Parathyroid adenoma (tissue), 2 donors: ENCODE results near the gene TRMU.

Experiments used
- H2AFZ ChIP-seq: fragments of 300-600 bp; sonication (generic); one replicate; pipeline ENCODE4 v1.7.0; 2017; ENCODE audit warnings: antibody characterized with exemption, mild to moderate bottlenecking
- H3K27ac ChIP-seq: fragments of 300-600 bp; sonication (generic); one replicate; pipeline ENCODE4 v1.7.0; 2017
- H3K27me3 ChIP-seq: fragments of 300-600 bp; sonication (generic); one replicate; pipeline ENCODE4 v1.7.0; 2017; ENCODE audit warnings: low read length; ENCODE audit not compliant: control insufficient read depth, insufficient read depth
- H3K36me3 ChIP-seq: fragments of 300-600 bp; sonication (generic); one replicate; pipeline ENCODE4 v1.7.0; 2017; ENCODE audit warnings: low read length; ENCODE audit not compliant: control insufficient read depth, insufficient read depth
- H3K4me1 ChIP-seq: fragments of 300-600 bp; sonication (generic); one replicate; pipeline ENCODE4 v1.7.0; 2017; ENCODE audit warnings: control low read depth
- H3K4me2 ChIP-seq: fragments of 300-600 bp; sonication (generic); one replicate; pipeline ENCODE4 v1.7.0; 2017; ENCODE audit warnings: low read length
- H3K4me3 ChIP-seq: fragments of 300-600 bp; sonication (generic); one replicate; pipeline ENCODE4 v1.7.0; 2017; ENCODE audit warnings: low read depth, low read length
- H3K79me2 ChIP-seq: fragments of 300-600 bp; sonication (generic); one replicate; pipeline ENCODE4 v1.7.0; 2017; ENCODE audit warnings: control low read depth
- H3K9ac ChIP-seq: fragments of 300-600 bp; sonication (generic); one replicate; pipeline ENCODE4 v1.7.0; 2017; ENCODE audit warnings: mild to moderate bottlenecking
- H3K9me3 ChIP-seq: fragments of 300-600 bp; sonication (generic); one replicate; pipeline ENCODE4 v1.7.0; 2017; ENCODE audit warnings: low read length; ENCODE audit not compliant: control insufficient read depth
- CTCF ChIP-seq: fragments of 300-600 bp; sonication (generic); IDR thresholded peaks from one replicate; pipeline ENCODE4 v1.7.0; 2017; ENCODE audit warnings: antibody characterized with exemption, mild to moderate bottlenecking
- donor health status: primary hyperparathyroidism.

Gene TRMU

GRCh38 chr22:46338636-46339035 lies 3.1 kb downstream of the TRMU start:
- Histone ChIP-seq H3K27me3 (no peaks in the 10 kb centered on the region), H3K9ac (no peak overlapping the region), H3K79me2 (peaks cover 5% of the 10 kb centered on the region), H3K27ac (no peak overlapping the region), H3K36me3 (no peaks in the 10 kb centered on the region), H3K4me2 (no peak overlapping the region), H3K9me3 (no peaks in the 10 kb centered on the region), H3K4me3 (no peak overlapping the region), H3K4me1 (peaks cover 3% of the 10 kb centered on the region), H2AFZ (no peak overlapping the region)
- TF ChIP-seq CTCF, result no peak

DNA sequence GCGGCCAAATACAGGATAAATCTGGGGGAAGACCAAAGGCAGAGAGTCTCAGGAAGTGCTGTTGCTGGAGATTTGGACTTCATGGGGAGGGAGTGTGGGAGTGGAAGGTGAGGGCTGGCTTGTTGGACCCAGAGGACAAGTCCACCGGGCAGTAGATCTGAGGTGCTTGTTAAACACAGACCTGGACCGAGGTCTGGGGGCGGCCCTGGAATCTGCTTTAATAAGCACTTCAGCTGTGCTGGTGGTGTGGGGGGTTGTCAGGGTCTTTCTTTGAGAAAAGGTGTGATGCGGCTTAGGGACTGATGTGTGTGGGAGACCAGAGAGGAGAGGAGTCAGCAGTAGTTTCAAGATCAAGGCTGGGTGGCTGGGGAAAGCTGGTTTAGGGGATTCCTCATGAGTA lies 4.4 kb downstream of the TRMU start:
- H3K36me3 ChIP-seq, result no peaks in the 10 kb centered on the region
- peaks cover 5% of the 10 kb centered on the region for H3K79me2 ChIP-seq
- H3K4me1 ChIP-seq, result peaks cover 3% of the 10 kb centered on the region
- no peaks in the 10 kb centered on the region for H3K27me3 ChIP-seq
- no peak overlapping the region for H3K27ac ChIP-seq
- H2AFZ ChIP-seq, result no peak overlapping the region
- no peak overlapping the region for H3K4me3 ChIP-seq
- no peaks in the 10 kb centered on the region for H3K9me3 ChIP-seq
- no peak for TF ChIP-seq CTCF
- H3K9ac ChIP-seq, result no peak overlapping the region
- H3K4me2 ChIP-seq, result no peak overlapping the region

- H3K36me3 ChIP-seq, result no peaks in the 10 kb centered on the region
- H3K4me1 ChIP-seq, result peaks cover 3% of the 10 kb centered on the region
- H3K4me3 ChIP-seq, result no peak overlapping the region
- no peak for TF ChIP-seq CTCF
- H3K9ac ChIP-seq, result no peak overlapping the region
- H3K4me2 ChIP-seq, result no peak overlapping the region
- H2AFZ ChIP-seq, result no peak overlapping the region
- no peaks in the 10 kb centered on the region for H3K9me3 ChIP-seq
- no peak overlapping the region for H3K27ac ChIP-seq
- H3K79me2 ChIP-seq, result peaks cover 5% of the 10 kb centered on the region
- H3K27me3 ChIP-seq, result no peaks in the 10 kb centered on the region
These were observed 5.2 kb downstream of the TRMU start for GRCh38 chr22:46340676-46341075.

DNA sequence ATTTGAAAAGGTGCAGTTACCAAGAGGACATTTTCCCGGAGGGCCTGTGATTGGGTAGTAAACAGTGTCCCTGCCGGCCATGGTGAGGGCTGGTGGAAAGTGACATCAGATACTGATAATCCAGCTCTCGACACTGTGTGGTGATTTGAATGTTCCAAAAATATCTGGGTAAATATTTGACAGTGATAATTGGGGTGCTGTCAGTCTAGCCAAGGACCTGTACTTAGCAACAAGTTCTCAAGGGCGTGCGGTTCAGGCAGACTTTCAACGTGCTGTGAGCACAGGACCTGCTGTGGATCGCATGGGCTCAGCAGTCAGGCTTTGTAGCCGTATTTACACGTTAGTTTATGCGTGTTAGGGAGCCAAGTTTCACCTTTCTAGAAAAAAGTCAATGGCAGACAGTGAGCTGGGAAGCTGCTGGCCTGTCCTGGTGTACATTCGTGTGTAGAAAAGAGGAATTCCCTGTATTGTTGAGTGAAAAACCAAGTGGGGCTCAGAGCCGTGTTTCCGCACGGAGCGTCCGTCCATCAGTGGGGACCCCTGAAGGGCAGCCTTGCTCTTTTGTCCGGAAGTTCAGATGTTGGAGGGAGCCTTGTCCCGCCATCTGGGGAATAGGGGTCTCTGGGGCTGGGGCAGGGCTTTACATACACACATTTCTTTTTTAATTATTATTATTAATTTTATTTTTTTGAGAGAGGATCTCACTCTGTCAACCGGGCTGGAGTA lies 11.3 kb downstream of the TRMU start:
- TF ChIP-seq CTCF, result no peak
- Histone ChIP-seq H3K9me3 (no peaks in the 10 kb centered on the region), H3K79me2 (peaks cover 4% of the 10 kb centered on the region), H3K27ac (no peak overlapping the region), H2AFZ (no peak overlapping the region), H3K4me1 (no peaks in the 10 kb centered on the region), H3K4me2 (no peak overlapping the region), H3K4me3 (no peak overlapping the region), H3K36me3 (no peaks in the 10 kb centered on the region), H3K9ac (no peak overlapping the region), H3K27me3 (no peaks in the 10 kb centered on the region)

DNA sequence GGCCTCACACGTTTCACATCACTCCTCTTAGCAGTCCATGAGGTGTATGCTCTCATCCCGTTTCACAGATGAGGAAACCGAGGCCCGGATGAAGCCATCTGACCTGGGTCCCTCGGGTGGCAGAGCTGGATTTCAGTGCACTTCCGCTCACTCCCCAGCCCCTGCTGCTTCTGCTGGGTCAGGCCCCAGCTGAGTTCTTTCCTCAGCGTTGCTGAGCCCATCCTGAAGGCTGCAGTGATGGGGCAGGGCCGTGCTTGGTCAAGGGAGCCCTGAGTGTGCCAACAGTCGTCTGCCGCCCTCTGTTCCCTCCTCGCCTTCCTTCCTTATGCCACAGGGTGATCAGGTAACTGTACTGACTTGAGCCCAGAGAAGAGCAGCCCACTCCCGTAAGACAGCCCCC lies 12.1 kb downstream of the TRMU start:
- Histone ChIP-seq H2AFZ (no peak overlapping the region), H3K4me2 (no peak overlapping the region), H3K36me3 (no peaks in the 10 kb centered on the region), H3K79me2 (peaks cover 4% of the 10 kb centered on the region), H3K27me3 (no peaks in the 10 kb centered on the region), H3K4me1 (no peaks in the 10 kb centered on the region), H3K9me3 (no peaks in the 10 kb centered on the region), H3K4me3 (no peak overlapping the region), H3K9ac (no peak overlapping the region), H3K27ac (no peak overlapping the region)
- no peak for TF ChIP-seq CTCF
